Measurements from ENCODE around the gene RPP25L.

DNA sequence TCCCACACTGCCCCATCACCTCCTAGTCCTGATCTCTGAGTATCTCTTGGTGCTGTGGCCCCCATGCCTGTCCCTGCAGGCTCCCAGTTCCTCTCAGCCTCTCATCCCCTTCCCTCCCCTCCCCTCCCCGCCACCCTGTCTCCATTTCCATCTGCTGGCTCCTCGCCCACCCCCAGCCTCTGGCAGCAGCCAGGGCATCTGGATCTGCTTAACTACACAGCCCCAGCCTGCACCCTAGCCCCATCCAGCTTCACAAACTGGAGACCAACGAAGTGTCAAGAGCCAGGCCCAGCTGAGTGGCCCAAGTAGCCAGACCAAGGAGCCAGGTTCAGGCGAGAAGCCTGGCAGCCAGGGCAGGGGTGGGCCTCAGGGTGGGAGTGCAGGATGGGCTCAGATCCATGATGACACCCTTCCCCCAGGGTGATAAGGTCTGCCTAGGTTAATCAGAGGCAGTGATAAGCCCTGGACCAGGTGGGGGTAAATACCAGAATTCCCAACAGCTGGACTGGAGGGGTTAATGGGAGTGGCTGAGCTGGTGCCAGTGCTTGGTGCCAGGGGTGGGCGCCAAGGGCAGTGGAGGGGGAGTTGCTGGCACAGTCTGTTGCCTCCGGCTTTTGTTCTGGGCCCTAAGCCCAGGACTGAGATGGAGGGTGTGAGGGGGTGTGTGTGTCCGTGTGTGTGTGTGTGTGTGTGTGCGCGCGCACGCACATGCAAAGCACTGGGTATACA is 42.6 kb upstream of the RPP25L start:
- TF ChIP-seq, protein P1, sequence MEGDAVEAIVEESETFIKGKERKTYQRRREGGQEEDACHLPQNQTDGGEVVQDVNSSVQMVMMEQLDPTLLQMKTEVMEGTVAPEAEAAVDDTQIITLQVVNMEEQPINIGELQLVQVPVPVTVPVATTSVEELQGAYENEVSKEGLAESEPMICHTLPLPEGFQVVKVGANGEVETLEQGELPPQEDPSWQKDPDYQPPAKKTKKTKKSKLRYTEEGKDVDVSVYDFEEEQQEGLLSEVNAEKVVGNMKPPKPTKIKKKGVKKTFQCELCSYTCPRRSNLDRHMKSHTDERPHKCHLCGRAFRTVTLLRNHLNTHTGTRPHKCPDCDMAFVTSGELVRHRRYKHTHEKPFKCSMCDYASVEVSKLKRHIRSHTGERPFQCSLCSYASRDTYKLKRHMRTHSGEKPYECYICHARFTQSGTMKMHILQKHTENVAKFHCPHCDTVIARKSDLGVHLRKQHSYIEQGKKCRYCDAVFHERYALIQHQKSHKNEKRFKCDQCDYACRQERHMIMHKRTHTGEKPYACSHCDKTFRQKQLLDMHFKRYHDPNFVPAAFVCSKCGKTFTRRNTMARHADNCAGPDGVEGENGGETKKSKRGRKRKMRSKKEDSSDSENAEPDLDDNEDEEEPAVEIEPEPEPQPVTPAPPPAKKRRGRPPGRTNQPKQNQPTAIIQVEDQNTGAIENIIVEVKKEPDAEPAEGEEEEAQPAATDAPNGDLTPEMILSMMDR (IDR thresholded peaks at IDR 0.05), result no peak
- TF ChIP-seq POLR2A (IDR thresholded peaks at IDR 0.05), result no peak
